PC-9 (cell line): ENCODE data around the gene RIPK4. TPM values are rescaled to one million over a fixed set of nuclear protein-coding genes. Genes with fewer than 3 reads are reported as not detected.

Source experiments
- BruUV-seq: library from RNA; stranded (reverse); fragments of 400-500 nt; replicated peaks from 2 replicates; lab custom pipeline; 2021; lab: Mats Ljungman, UMichigan
- CTCF ChIA-PET: fragments of 300-600 bp; sonication (Branson Sonifier 250); formaldehyde crosslinking; loops from one replicate; lab custom pipeline; 2022; ENCODE audit warnings: antibody characterized with exemption; lab: Charles Lee
- POLR2A ChIA-PET: fragments of 300-600 bp; sonication (Branson Sonifier 250); formaldehyde crosslinking; loops from one replicate; lab custom pipeline; 2022; ENCODE audit warnings: antibody characterized with exemption; ENCODE audit not compliant: unreplicated experiment; lab: Charles Lee
- DNase-seq, 2 experiments: peaks; one replicate each; pipeline versions ENCODE4 v3.0.0 to v3.0.0-alpha.2; 2015 to 2022; ENCODE audit warnings: mixed read lengths in 1 of 2
- H2AFZ ChIP-seq: fragments of 200-600 bp; sonication (generic); 2 replicates; pipeline ENCODE4 v1.8.1; 2017; ENCODE audit warnings: antibody characterized with exemption
- H3F3A ChIP-seq: fragments of 200-600 bp; sonication (generic); 2 replicates; pipeline ENCODE4 v1.8.1; 2017; ENCODE audit warnings: antibody characterized with exemption, mild to moderate bottlenecking, low read depth; ENCODE audit not compliant: insufficient read depth
- H3K27ac ChIP-seq: fragments of 200-600 bp; sonication (generic); 2 replicates; pipeline ENCODE4 v1.6.1; 2016; ENCODE audit warnings: mixed run types
- H3K27me3 ChIP-seq: fragments of 200-600 bp; sonication (generic); 2 replicates; pipeline ENCODE4 v1.6.1; 2016; ENCODE audit warnings: low read depth, mixed run types; ENCODE audit not compliant: insufficient read depth
- H3K36me3 ChIP-seq: fragments of 200-600 bp; sonication (generic); 2 replicates; pipeline ENCODE4 v1.6.1; 2016; ENCODE audit warnings: low read depth, mixed run types
- H3K4me1 ChIP-seq: fragments of 200-600 bp; sonication (generic); replicated peaks from 2 replicates; pipeline ENCODE4 v1.6.1; 2016; ENCODE audit warnings: mixed run types; ENCODE audit not compliant: insufficient read depth
- H3K4me2 ChIP-seq: fragments of 200-600 bp; sonication (generic); 2 replicates; pipeline ENCODE4 v1.6.1; 2017; ENCODE audit warnings: mixed run types
- H3K4me3 ChIP-seq: fragments of 200-600 bp; sonication (generic); 2 replicates; pipeline ENCODE4 v1.6.1; 2016; ENCODE audit warnings: mixed run types
- H3K79me2 ChIP-seq: fragments of 200-600 bp; sonication (generic); 2 replicates; pipeline ENCODE4 v1.6.1; 2017; ENCODE audit warnings: low read depth, mixed run types
- H3K9me2 ChIP-seq: fragments of 200-600 bp; sonication (generic); 2 replicates; pipeline ENCODE4 v1.8.1; 2017; ENCODE audit warnings: mild to moderate bottlenecking; ENCODE audit not compliant: insufficient read depth
- H3K9me3 ChIP-seq: fragments of 200-600 bp; sonication (generic); 2 replicates; pipeline ENCODE4 v1.8.1; 2016; ENCODE audit warnings: low read depth; ENCODE audit not compliant: insufficient read depth
- H4K20me1 ChIP-seq: fragments of 200-600 bp; sonication (generic); 2 replicates; pipeline ENCODE4 v1.8.1; 2017; ENCODE audit not compliant: insufficient read depth
- CTCF ChIP-seq: fragments of 200-600 bp; sonication (generic); conservative IDR thresholded peaks from 2 replicates; pipeline ENCODE4 v1.6.1; 2017; ENCODE audit warnings: mixed run types, antibody characterized with exemption, mild to moderate bottlenecking, moderate library complexity
- EZH2 ChIP-seq: fragments of 200-600 bp; sonication (generic); IDR thresholded peaks from 2 replicates; pipeline ENCODE4 v1.8.0; 2017; ENCODE audit warnings: antibody characterized with exemption, low read depth
- intact Hi-C: fragments of 100-400 bp; cut with micrococcal nuclease; formaldehyde crosslinking; loops from one replicate; pipeline ENCODE4 v1.10.0; 2022; ENCODE audit not compliant: unreplicated experiment
- total RNA-seq: library from RNA; stranded (reverse); gene quantifications from 2 replicates; pipeline ENCODE4 v1.2.3, GENCODE V29; 2021

The RIPK4 gene
- total RNA-seq, 1 experiment from 2014 or later, result 30.1 TPM

GRCh38 chr21:41720250-41720649 lies 46.6 kb downstream of the RIPK4 start:
- ChIA-PET POLR2A (no interaction called here), CTCF (no interaction called here)
- H4K20me1 ChIP-seq, result no peaks in the 10 kb centered on the region
- TF ChIP-seq CTCF (no peak), EZH2 (no peak)
- H3K4me1 ChIP-seq, result peaks cover 48% of the 10 kb centered on the region
- H3K79me2 ChIP-seq, result no peaks in the 10 kb centered on the region
- H3K27me3 ChIP-seq, result no peaks in the 10 kb centered on the region
- peak overlapping the region; percentile 40; the same call in 1 of the 2 replicates for H3K27ac ChIP-seq
- no peak overlapping the region for H3K4me3 ChIP-seq
- no peaks in the 10 kb centered on the region for H3K9me3 ChIP-seq
- no peaks in the 10 kb centered on the region for H3K9me2 ChIP-seq
- intact Hi-C loops, result no loop called here
- H2AFZ ChIP-seq, result no peak overlapping the region
- peaks cover 31% of the 10 kb centered on the region for H3F3A ChIP-seq
- no peak for DNase-seq
- no TSS peak for BruUV-seq
- peak overlapping the region; percentile 42; the same call in 1 of the 2 replicates for H3K4me2 ChIP-seq
- H3K36me3 ChIP-seq, result no peaks in the 10 kb centered on the region

DNA sequence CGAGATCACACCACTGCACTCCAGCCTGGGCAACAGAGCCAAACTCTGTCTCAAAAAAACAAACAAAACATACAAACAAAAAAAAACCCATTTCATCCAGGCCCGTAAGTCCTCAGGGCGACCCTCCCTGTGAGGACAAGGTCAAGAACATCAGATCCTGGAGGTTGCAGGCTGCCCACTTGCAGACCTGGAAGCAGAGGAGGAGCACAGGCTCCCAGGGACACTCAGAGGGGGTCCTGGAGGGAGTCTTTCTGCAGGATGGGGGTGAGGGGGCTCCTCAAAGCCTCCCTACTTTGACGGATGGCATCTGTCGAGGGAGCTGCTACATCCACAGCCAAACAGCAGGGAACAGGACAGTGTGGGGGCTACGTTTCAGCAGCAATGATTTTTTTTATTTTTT lies 47.2 kb downstream of the RIPK4 start:
- DNase-seq, result no peak
- Histone ChIP-seq H3K27me3 (no peaks in the 10 kb centered on the region), H2AFZ (no peak overlapping the region), H3K79me2 (no peaks in the 10 kb centered on the region), H3K27ac (no peak overlapping the region), H3K4me1 (peaks cover 52% of the 10 kb centered on the region), H3K9me2 (no peaks in the 10 kb centered on the region), H4K20me1 (no peaks in the 10 kb centered on the region), H3K4me2 (no peak overlapping the region), H3K9me3 (no peaks in the 10 kb centered on the region), H3K4me3 (no peak overlapping the region), H3F3A (peaks cover 37% of the 10 kb centered on the region), H3K36me3 (no peaks in the 10 kb centered on the region)
- intact Hi-C loops, result loop anchor here (5.0 kb wide), 1 partner anchor 33 kb away; no protein-coding TSS in a partner anchor
- TF ChIP-seq EZH2 (no peak), CTCF (no peak)
- POLR2A ChIA-PET, result no interaction called here
- CTCF ChIA-PET, result no interaction called here
- no TSS peak for BruUV-seq

- TF ChIP-seq EZH2, result no peak
- no peak for TF ChIP-seq CTCF
- H3K36me3 ChIP-seq, result no peaks in the 10 kb centered on the region
- POLR2A ChIA-PET, result interaction anchor here (0.6 kb wide), 1 partner anchor 38 kb away, joined by 3 read pairs; no protein-coding TSS in a partner anchor
- H4K20me1 ChIP-seq, result no peaks in the 10 kb centered on the region
- H3K4me3 ChIP-seq, result no peak overlapping the region
- 0 out of 2 replicates have a peak, but pooled peaks cover 3% of the 10 kb centered on the region for H3K79me2 ChIP-seq
- H3F3A ChIP-seq, result peaks cover 37% of the 10 kb centered on the region
- CTCF ChIA-PET, result interaction anchor here (0.7 kb wide), 1 partner anchor 105 kb away, joined by 4 read pairs; no protein-coding TSS in a partner anchor
- peaks cover 63% of the 10 kb centered on the region for H3K4me1 ChIP-seq
- no peak for DNase-seq
- no peak overlapping the region for H2AFZ ChIP-seq
- H3K27ac ChIP-seq, result no peak overlapping the region
- intact Hi-C loops, result loop anchor here (5.0 kb wide), 1 partner anchor 35 kb away; no protein-coding TSS in a partner anchor
- BruUV-seq, result no TSS peak
- H3K4me2 ChIP-seq, result peak overlapping the region; percentile 28
- no peaks in the 10 kb centered on the region for H3K9me2 ChIP-seq
- no peaks in the 10 kb centered on the region for H3K9me3 ChIP-seq
- no peaks in the 10 kb centered on the region for H3K27me3 ChIP-seq
These were observed 49.1 kb downstream of the RIPK4 start for GRCh38 chr21:41717573-41718330.
